OCI-LY1 (cell line): ENCODE measurements around the gene STXBP6.

Experiments
- H2AFZ ChIP-seq: fragments of 200-600 bp; sonication (generic), shearing (Covaris generic); 2 replicates; pipeline ENCODE4 v1.6.0; 2014; ENCODE audit warnings: antibody characterized with exemption, mild to moderate bottlenecking, low read length
- H3F3A ChIP-seq: fragments of 200-600 bp; sonication (generic), shearing (Covaris generic); 2 replicates; pipeline ENCODE4 v1.6.0; 2014; ENCODE audit warnings: mild to moderate bottlenecking, antibody characterized with exemption, low read length, moderate library complexity; ENCODE audit not compliant: insufficient read depth
- H3K27ac ChIP-seq: fragments of 200-600 bp; sonication (generic); 2 replicates; pipeline ENCODE4 v1.5.1; 2014; ENCODE audit warnings: low read length, mixed run types, mild to moderate bottlenecking, low read depth; ENCODE audit not compliant: poor library complexity, severe bottlenecking
- H3K27me3 ChIP-seq: fragments of 200-600 bp; sonication (generic); 2 replicates; pipeline ENCODE4 v1.6.0; 2014; ENCODE audit warnings: antibody characterized with exemption, mild to moderate bottlenecking, low read length, moderate library complexity; ENCODE audit not compliant: insufficient read depth
- H3K36me3 ChIP-seq: fragments of 200-600 bp; sonication (generic); 2 replicates; pipeline ENCODE4 v1.6.1; 2014; ENCODE audit warnings: mild to moderate bottlenecking, antibody characterized with exemption, low read length, moderate library complexity, mixed read lengths; ENCODE audit not compliant: insufficient read depth
- H3K4me1 ChIP-seq: fragments of 200-600 bp; sonication (generic); 2 replicates; pipeline ENCODE4 v1.5.1; 2014; ENCODE audit warnings: mild to moderate bottlenecking, low read length, moderate library complexity; ENCODE audit not compliant: insufficient read depth, severe bottlenecking
- H3K4me2 ChIP-seq: fragments of 200-600 bp; sonication (generic), shearing (Covaris generic); 2 replicates; pipeline ENCODE4 v1.6.1; 2014; ENCODE audit warnings: low read length
- H3K4me3 ChIP-seq: fragments of 200-600 bp; sonication (generic); 2 replicates; pipeline ENCODE4 v1.5.1; 2014; ENCODE audit warnings: low read length, low read depth, mild to moderate bottlenecking, mixed read lengths; ENCODE audit not compliant: poor library complexity, severe bottlenecking
- H3K79me2 ChIP-seq: fragments of 200-600 bp; shearing (Covaris generic); 2 replicates; pipeline ENCODE4 v1.6.1; 2016; ENCODE audit warnings: mixed run types, low read length, mixed read lengths; ENCODE audit not compliant: insufficient read depth
- H3K9ac ChIP-seq: fragments of 200-600 bp; sonication (generic), shearing (Covaris generic); 2 replicates; pipeline ENCODE4 v1.6.1; 2014; ENCODE audit warnings: mild to moderate bottlenecking, low read length, mixed read lengths
- H3K9me2 ChIP-seq: fragments of 200-600 bp; sonication (generic), shearing (Covaris generic); 2 replicates; pipeline ENCODE4 v1.6.1; 2014; ENCODE audit warnings: low read depth, mild to moderate bottlenecking, low read length, mixed read lengths
- H3K9me3 ChIP-seq: fragments of 200-600 bp; shearing (Covaris generic); 2 replicates; pipeline ENCODE4 v1.6.1; 2014; ENCODE audit warnings: low read length, mixed read lengths
- H4K20me1 ChIP-seq: fragments of 200-600 bp; sonication (generic), shearing (Covaris generic); 2 replicates; pipeline ENCODE4 v1.6.0; 2016; ENCODE audit warnings: mild to moderate bottlenecking, low read length; ENCODE audit not compliant: insufficient read depth
- EZH2 ChIP-seq: fragments of 200-600 bp; sonication (generic), shearing (Covaris generic); IDR thresholded peaks from 2 replicates; pipeline ENCODE4 v1.8.0; 2017; ENCODE audit warnings: borderline replicate concordance, mixed run types, mild to moderate bottlenecking, antibody characterized with exemption, low read length, moderate library complexity, mixed read lengths
- TF ChIP-seq, protein P1 (sequence below): fragments of 200-600 bp; sonication (generic), shearing (Covaris generic); IDR thresholded peaks from 2 replicates; pipeline ENCODE4 v1.5.1; 2017; ENCODE audit warnings: mild to moderate bottlenecking, antibody characterized with exemption, low read length, moderate library complexity, mixed read lengths

The STXBP6 gene

DNA sequence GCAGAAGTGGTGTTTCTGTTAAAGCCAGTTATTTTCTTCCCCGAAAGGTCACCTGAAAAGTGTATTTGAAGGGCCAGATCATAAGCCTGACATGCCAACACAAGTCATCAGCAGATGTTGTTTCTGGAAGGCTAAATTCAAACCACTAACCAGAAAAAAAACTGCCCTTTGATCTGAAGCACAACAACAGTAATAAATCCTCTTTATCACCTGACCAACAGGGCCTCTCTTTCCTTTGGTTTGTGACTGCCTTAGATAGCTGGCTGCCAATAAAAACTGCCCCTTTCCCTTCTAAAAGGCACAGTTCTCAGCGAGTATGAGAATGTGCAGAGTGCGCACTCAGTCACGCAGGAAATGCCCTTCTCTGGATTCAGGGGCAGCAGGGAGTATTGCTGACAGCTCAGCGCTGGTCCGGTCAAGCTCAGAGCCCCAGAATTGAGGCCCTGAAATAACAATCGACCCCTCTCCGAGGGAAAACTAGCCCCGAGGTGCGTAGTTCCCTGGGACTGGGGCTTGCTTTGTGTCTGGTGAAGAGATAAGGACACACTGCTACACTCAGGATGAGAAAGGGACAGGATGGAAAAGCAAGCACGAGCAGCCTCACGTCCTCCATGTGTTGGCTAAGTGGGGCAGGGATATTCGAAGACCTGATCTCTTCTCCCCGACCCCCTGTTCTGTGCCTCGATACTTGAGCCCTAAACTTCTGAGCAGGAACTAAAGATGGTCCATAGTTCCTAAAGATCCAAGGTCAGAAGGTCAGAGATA, 231.7 kb downstream of the STXBP6 start:
- no peak overlapping the region for H3K27ac ChIP-seq
- H3K27me3 ChIP-seq, result no peaks in the 10 kb centered on the region
- TF ChIP-seq, protein P1, sequence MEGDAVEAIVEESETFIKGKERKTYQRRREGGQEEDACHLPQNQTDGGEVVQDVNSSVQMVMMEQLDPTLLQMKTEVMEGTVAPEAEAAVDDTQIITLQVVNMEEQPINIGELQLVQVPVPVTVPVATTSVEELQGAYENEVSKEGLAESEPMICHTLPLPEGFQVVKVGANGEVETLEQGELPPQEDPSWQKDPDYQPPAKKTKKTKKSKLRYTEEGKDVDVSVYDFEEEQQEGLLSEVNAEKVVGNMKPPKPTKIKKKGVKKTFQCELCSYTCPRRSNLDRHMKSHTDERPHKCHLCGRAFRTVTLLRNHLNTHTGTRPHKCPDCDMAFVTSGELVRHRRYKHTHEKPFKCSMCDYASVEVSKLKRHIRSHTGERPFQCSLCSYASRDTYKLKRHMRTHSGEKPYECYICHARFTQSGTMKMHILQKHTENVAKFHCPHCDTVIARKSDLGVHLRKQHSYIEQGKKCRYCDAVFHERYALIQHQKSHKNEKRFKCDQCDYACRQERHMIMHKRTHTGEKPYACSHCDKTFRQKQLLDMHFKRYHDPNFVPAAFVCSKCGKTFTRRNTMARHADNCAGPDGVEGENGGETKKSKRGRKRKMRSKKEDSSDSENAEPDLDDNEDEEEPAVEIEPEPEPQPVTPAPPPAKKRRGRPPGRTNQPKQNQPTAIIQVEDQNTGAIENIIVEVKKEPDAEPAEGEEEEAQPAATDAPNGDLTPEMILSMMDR, result no peak
- TF ChIP-seq EZH2, result no peak
- no peak overlapping the region for H3K9ac ChIP-seq
- H3K9me2 ChIP-seq, result no peaks in the 10 kb centered on the region
- no peak overlapping the region for H3K4me3 ChIP-seq
- no peak overlapping the region for H3K4me2 ChIP-seq
- H3K36me3 ChIP-seq, result no peaks in the 10 kb centered on the region
- no peaks in the 10 kb centered on the region for H3K79me2 ChIP-seq
- no peaks in the 10 kb centered on the region for H3K4me1 ChIP-seq
- H2AFZ ChIP-seq, result no peak overlapping the region
- H3K9me3 ChIP-seq, result no peaks in the 10 kb centered on the region
- H4K20me1 ChIP-seq, result no peaks in the 10 kb centered on the region
- H3F3A ChIP-seq, result no peaks in the 10 kb centered on the region

DNA sequence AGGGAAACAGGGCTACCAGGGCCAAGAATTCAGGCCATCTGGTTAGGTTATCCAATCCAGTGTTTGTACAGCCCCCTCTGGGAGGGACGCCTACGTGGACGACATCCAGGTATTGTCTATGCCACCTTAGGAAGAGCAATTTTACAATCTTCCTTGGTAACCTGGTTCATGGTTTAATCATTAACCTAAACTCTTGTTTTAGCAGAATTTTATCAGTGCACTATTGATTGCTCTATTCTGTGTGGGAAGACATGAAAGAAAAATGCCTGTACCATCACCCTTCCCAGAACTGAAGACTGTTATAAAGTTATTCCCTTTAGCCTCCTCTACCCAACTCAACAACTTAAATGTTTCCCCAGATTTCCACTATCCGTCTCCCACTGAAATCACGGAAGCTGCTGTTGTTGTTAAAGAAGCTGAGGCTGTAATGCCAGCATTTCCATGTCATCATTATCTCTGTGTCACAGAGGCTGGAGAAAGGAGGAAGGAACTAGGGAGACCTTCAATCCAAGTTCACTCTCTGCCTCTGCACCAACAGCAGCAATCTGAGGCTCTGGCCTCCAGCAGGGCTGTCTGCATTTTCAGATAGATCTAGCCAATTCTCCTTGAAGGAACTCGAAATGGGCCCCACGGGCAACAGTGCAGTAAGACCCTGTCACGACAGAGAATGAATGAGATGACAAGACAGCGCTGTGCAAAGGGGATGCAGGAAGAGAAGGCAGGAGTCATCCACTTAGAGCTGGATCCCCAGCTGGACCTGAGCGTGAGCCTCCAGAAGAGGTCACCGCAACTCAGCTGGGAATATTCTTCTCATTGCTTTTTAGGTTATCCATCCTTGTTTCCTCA, 232.5 kb downstream of the STXBP6 start:
- no peak overlapping the region for H3K27ac ChIP-seq
- H3K27me3 ChIP-seq, result no peaks in the 10 kb centered on the region
- TF ChIP-seq EZH2, result no peak
- TF ChIP-seq, protein P1, result no peak
- no peak overlapping the region for H2AFZ ChIP-seq
- no peaks in the 10 kb centered on the region for H4K20me1 ChIP-seq
- no peaks in the 10 kb centered on the region for H3K9me3 ChIP-seq
- no peak overlapping the region for H3K4me2 ChIP-seq
- H3K4me1 ChIP-seq, result no peaks in the 10 kb centered on the region
- no peaks in the 10 kb centered on the region for H3F3A ChIP-seq
- no peak overlapping the region for H3K4me3 ChIP-seq
- no peaks in the 10 kb centered on the region for H3K36me3 ChIP-seq
- H3K9me2 ChIP-seq, result no peaks in the 10 kb centered on the region
- no peak overlapping the region for H3K9ac ChIP-seq
- no peaks in the 10 kb centered on the region for H3K79me2 ChIP-seq

DNA sequence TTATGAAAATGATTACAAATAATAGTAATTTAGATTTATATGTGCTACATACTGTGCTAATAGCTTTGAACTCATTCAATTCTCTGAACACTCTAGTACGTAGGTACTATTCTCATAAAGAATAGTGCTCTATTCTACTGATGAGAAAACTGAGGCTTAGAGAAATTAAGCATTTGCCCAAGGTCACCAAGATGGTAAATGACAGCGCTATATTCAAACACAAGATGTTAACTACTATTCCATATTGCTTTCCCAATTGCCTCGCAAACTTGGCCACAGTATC, 233.1 kb downstream of the STXBP6 start:
- no peak overlapping the region for H3K9ac ChIP-seq
- TF ChIP-seq EZH2, result no peak
- TF ChIP-seq, protein P1, result no peak
- no peak overlapping the region for H3K4me2 ChIP-seq

More for the DNA sequence above, 233.1 kb downstream of the STXBP6 start:
- Histone ChIP-seq H3K27ac (no peak overlapping the region), H3K79me2 (no peaks in the 10 kb centered on the region), H3K4me3 (no peak overlapping the region), H3K9me3 (no peaks in the 10 kb centered on the region), H3K4me1 (no peaks in the 10 kb centered on the region), H3K27me3 (no peaks in the 10 kb centered on the region), H3F3A (no peaks in the 10 kb centered on the region), H3K9me2 (no peaks in the 10 kb centered on the region), H3K36me3 (no peaks in the 10 kb centered on the region), H2AFZ (no peak overlapping the region), H4K20me1 (no peaks in the 10 kb centered on the region)
